ENCODE data around the gene ESRP2.

DNA sequence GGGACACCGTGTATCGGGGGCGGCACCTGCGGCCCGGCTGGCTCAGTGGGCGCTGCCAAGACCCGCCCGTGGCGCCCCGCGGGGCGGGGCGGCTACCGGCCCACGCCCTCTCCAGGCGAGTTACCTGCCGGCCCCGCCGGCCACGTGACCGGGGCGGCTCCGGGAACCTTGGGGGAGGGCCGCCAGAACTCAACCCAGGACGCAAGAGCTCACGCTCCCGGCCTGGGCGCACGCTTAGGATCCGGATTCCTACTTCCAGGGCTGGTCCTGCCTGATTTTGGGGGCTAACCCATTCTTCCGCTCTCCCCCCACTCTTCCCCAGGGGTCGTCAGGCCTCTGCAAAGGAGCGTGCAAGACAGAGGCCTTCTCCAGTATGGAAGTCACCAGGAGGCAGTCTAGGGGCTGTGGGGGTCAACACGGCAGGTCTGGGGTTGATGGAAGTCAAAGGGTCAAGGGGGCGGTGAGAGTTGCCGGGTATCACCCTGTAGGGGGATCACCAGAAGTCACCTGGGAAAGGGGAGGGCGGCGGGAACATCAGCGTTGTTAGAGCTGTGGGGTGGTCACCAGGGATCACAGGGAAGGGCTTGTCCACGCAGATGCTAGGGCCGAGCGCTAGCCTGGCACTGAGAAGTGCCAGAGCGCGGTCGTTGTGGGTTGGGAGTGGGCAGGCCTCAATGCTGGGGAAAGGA, 354 bp upstream of the ESRP2 start:
- no peak for TF ChIP-seq POLR2A (IDR thresholded peaks at IDR 0.05; ENCODE audit: low read depth)
- TF ChIP-seq, protein P1, sequence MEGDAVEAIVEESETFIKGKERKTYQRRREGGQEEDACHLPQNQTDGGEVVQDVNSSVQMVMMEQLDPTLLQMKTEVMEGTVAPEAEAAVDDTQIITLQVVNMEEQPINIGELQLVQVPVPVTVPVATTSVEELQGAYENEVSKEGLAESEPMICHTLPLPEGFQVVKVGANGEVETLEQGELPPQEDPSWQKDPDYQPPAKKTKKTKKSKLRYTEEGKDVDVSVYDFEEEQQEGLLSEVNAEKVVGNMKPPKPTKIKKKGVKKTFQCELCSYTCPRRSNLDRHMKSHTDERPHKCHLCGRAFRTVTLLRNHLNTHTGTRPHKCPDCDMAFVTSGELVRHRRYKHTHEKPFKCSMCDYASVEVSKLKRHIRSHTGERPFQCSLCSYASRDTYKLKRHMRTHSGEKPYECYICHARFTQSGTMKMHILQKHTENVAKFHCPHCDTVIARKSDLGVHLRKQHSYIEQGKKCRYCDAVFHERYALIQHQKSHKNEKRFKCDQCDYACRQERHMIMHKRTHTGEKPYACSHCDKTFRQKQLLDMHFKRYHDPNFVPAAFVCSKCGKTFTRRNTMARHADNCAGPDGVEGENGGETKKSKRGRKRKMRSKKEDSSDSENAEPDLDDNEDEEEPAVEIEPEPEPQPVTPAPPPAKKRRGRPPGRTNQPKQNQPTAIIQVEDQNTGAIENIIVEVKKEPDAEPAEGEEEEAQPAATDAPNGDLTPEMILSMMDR (IDR thresholded peaks at IDR 0.05) = no peak
- peak in 1 of 2 donors; percentile 3 for TF ChIP-seq POLR2AphosphoS5 (IDR thresholded peaks at IDR 0.05)
